Measurements from ENCODE around the gene KRT23. TPM values are rescaled to one million over a fixed set of nuclear protein-coding genes. Genes with fewer than 3 reads are reported as not detected.

Gene KRT23
- total and polyA plus RNA-seq, 9 of the 15 experiments (the other 6 are each of a cell fraction or from before 2014, with no cell fraction given), result not detected

DNA sequence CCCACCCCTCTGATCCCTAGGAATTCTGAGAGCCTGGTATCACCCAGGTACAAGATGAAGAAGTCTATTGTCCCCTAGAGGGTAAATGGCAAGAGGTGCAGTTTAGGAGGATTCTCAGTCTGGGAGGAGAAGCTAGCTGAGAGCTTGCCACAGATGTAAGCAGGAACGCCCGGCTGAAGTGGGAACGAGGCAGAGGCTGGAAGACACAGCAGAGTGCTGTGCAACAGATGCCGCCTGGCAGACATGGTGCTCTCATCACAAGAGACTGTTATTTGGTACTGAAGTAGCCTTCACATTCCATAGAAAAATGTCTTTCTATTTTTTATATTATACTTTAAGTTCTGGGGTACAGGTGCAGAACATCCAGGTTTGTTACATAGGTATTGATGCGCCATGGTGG is 32.1 kb downstream of the KRT23 start:
- Histone ChIP-seq H3K27me3 (ENCODE audit: control insufficient read depth in 2 of 2, insufficient read depth in 2 of 2, low read length in 2 of 2) (peaks cover 27 to 35% of the 10 kb centered on the region in 2 experiments), H3K4me2 (ENCODE audit: insufficient read depth, low read length) (no peak overlapping the region), H3K9me3 (replicated peaks; ENCODE audit: control insufficient read depth, insufficient read depth, low read depth, low read length) (no peaks in the 10 kb centered on the region), H3K9ac (ENCODE audit: insufficient read depth in 1 of 2, low read depth in 2 of 2, low read length in 2 of 2) (no peak overlapping the region), H2AFZ (ENCODE audit: low read depth, low read length) (no peak overlapping the region), H3K27ac (ENCODE audit: extremely low read depth, low read depth, low read length) (no peak overlapping the region), H4K20me1 (replicated peaks; ENCODE audit: control insufficient read depth, insufficient read depth, low read length) (0 out of 2 replicates have a peak, but pooled peaks cover 2% of the 10 kb centered on the region), H3K79me2 (ENCODE audit: control insufficient read depth, insufficient read depth, low read length) (no peaks in the 10 kb centered on the region), H3K36me3 (ENCODE audit: control insufficient read depth, insufficient read depth, low read length) (no peaks in the 10 kb centered on the region), H3K9me1 (ENCODE audit: control insufficient read depth, insufficient read depth, low read length) (no peaks in the 10 kb centered on the region), H3K4me1 (replicated peaks in 1 of 2; ENCODE audit: control insufficient read depth in 2 of 2, insufficient read depth in 2 of 2, low read length in 2 of 2) (no peaks in the 10 kb centered on the region; a peak in 1 of 5 replicates), H3K4me3 (no peak overlapping the region)
- FAIRE-seq, result no peak
- intact Hi-C loops (cut with micrococcal nuclease), result loop anchor here (5.0 to 10.0 kb wide), 4 partner anchors 291 to 742 kb away; no protein-coding TSS in a partner anchor
- WGBS (ENCODE audit: insufficient coverage, low coverage, missing lambda C conversion rate), result 2% methylated on average over 5 of the region's 5 CpGs
- ChIA-PET CTCF (ENCODE audit: low intra/inter-chr PET ratio) (interaction anchor here (0.6 kb wide), 1 partner anchor 103 kb away, joined by 5 read pairs; no protein-coding TSS in a partner anchor), POLR2A (no interaction called here)
- no peak for ATAC-seq
- in situ Hi-C loops (cut with MboI), result loop anchor here (5.0 to 10.0 kb wide), 2 partner anchors 101 to 757 kb away; no protein-coding TSS in a partner anchor
- no peak for DNase-seq (ENCODE audit: extremely low read depth in 1 of 4, low spot score in 3 of 4)
- BruUV-seq (replicated peaks), result no TSS peak
- TF ChIP-seq, protein P1, sequence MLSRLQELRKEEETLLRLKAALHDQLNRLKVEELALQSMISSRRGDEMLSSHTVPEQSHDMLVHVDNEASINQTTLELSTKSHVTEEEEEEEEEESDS (CRISPR knock-in tag; IDR thresholded peaks at IDR 0.05), result no peak
- TF ChIP-seq RAD21 (CRISPR knock-in tag; conservative IDR thresholded peaks at IDR 0.05 in 1 of 2, IDR thresholded peaks at IDR 0.05 in 1 of 2), result peak in 1 of 2 experiments; percentile 4; a peak in 1 of 4 replicates

Data from K562 (cell line).